OCI-M2 (cell line): Measurements from ENCODE around the gene ABL1.

ENCODE experiments used
- DNase-seq: peaks from one replicate; lab custom pipeline; 2025; ENCODE audit not compliant: unreplicated experiment; lab: John Stamatoyannopoulos, UW

ABL1 gene

DNA sequence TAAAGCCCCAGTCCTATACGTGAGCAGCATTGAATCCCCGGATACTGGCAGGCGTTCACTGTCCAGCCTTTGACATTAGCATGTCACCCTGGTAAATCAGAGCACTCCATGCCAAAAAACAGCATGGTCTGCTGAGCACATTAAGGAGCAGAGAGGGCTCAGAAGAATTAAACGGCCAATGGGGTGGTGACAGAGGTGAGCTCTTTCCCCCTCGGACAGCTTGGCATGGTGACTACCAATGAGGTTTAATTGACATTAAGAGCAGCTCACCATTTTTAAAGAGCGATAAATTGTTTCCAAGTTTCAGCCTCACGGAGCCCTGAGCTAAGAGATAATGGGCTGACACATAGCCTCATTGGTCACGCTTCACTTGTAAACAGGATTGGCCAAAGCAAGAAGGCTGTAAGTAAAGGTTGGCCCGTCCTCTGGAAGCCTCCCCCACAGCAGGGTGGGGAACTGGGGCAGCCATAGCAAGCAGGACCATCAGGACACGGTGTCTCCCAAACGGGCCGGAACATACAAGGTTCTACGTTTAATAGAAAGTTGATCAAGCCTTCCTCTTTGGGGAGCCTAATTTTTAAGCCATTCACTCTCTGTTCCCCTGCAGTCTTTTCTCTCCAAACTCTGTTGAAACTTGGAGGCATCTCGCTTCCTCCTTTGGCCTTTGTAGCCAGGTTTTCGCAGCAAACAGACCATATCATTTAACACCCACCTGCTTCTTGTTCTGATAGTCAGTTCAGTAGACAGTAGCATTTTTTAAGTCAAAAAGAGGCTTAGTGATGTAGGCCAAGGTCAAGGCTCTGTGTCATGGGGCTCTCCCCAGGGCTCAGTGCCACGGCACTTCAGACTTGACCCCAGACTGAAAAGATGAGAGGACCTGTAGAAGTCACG, 35.7 kb downstream of the ABL1 start:
- no peak for DNase-seq

- no peak for DNase-seq
These were observed 36.5 kb downstream of the ABL1 start for GRCh38 chr9:130871395-130872062.

DNA sequence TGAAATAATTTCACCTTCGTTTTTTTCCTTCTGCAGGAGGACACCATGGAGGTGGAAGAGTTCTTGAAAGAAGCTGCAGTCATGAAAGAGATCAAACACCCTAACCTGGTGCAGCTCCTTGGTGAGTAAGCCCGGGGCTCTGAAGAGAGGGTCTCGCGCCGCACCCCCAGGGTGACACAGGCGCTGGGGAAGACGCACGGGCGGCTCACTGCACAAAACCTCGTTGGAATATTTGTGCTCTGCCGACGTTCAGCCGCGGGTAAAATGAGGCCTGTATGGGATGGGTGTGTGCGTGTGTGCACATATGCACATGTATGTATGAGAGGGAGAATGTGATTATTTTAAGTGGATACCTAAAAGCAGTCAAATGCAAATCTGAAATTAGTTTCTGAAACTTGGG, 37.0 kb downstream of the ABL1 start:
- DNase-seq = no peak

DNA sequence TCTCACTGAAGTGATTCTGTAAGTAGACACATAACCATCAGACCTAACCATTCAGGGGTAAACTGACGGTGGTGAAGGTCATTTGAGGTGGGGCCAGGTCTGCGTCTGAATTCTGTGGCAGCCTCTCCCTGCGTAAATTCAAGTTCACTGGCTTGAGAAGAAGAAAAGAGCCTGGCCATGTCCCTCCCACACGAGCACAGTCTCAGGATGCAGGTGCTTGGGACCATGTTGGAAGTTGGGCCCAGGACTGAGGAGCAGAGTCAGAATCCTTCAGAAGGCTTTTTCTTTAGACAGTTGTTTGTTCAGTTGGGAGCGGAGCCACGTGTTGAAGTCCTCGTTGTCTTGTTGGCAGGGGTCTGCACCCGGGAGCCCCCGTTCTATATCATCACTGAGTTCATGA, 37.5 kb downstream of the ABL1 start:
- no peak for DNase-seq

GRCh38 chr9:130872912-130873503, 38.0 kb downstream of the ABL1 start:
- DNase-seq = no peak

DNA sequence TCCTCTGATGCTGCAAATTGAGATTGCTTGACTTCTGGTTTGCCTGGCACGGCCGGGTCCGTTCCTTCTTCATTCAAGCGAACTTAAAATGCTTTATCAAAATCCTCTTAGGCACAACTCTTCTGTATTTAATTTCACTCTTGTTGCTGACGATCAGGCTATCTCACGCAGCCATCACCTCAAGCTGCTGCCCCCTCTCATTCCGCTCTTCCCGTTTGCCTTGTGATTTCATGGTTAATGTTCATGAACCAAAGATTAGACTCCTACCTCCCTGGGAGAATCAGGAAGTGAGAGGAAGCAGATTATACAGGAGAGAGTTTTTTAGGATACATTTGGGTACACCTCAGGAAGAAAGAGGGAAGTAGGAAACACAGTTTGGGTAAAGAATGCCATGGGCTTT, 38.9 kb downstream of the ABL1 start:
- no peak for DNase-seq

GRCh38 chr9:130874783-130875182, 39.7 kb downstream of the ABL1 start:
- no peak for DNase-seq

DNA sequence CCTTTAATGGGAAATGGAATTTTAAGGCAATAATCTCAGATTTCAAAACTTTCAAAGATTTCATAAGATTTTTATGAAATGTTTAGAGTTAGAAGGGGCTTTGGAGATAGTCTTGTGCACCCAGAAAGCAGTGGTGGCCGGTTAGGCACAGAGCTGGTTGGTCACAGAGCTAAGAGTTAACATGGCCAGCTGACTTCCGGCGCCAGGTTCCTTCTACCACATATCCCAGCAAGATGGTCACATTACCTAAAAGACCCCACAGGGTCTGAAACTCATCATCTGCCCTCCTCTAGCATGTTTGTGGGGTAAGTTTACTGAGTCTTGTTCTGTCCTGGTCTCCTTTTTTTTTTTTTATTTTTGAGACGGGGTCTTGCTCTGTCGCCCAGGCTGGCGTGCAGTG, 42.2 kb downstream of the ABL1 start:
- DNase-seq = no peak

GRCh38 chr9:130878295-130878694, 43.2 kb downstream of the ABL1 start:
- no peak for DNase-seq

- DNase-seq = no peak
These were observed 44.9 kb downstream of the ABL1 start for GRCh38 chr9:130879863-130880411.

DNA sequence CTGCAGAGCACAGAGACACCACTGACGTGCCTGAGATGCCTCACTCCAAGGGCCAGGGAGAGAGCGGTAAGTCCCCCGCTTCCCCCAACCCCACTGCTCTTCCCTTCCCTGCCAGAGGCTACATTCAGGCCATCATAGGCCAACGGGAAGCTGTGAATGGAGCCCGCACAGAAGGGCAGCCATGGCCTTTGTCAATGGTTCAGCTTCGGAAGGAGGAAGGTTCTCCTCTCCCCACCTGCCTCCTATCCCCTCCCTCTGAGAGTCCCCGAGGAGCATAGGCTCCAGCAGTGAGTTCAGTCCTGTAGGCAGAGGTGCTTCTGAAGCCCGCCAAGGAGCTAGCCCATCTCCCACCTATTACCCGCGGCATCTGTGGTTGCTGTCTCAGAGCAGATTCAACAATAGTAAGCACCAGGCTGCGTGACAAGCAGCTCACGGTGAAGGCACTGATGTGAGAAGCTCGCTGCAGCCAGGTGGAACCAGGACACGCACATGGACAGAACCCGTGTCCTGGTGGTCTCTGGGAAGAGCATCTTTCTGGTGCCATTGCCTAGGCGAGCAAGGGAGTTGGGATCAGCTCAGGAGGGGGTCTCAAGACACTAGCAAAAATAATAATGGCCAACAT, 45.7 kb downstream of the ABL1 start:
- DNase-seq = no peak

DNA sequence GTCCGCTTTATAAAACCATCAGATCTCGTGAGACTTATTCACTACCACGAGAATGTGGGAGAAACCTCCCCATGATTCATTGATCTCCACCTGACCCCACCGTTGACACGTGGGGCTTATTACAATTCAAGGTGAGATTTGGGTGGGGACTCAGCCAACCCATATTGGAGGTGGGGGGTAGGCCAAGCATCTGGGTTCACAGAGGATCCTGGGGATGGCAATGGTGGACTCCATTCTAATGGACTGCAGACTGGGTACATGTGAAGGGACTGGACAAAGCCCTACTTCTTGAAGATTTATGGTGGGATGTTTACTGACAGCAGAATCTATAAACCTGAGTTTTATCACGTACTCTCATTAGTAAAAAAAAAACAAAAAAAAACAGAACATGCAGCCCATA, 46.5 kb downstream of the ABL1 start:
- DNase-seq = no peak

GRCh38 chr9:130882696-130883225, 47.7 kb downstream of the ABL1 start:
- DNase-seq = no peak

DNA sequence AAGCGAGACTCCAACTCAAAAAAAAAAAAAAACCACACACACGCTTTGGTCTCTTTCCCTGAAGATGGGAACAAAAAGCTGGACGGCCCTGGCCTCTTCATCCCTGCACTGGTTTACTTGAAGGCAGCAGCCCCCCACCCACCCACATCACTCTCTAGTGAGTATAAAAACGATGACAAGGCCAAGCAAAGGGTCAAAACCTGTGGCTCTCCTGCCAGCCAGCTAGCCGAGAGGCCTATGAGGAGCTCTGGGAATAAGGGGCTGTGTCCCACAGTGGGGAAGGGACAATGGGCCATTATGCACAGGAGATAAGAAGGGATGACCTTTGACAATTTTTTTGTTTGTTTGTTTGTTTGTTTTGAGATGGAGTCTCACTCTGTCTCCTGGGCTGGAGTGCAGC, 48.4 kb downstream of the ABL1 start:
- no peak for DNase-seq

GRCh38 chr9:130884111-130884531, 49.1 kb downstream of the ABL1 start:
- no peak for DNase-seq

GRCh38 chr9:130884542-130885483, 49.8 kb downstream of the ABL1 start:
- no peak for DNase-seq

- DNase-seq = no peak
These were observed 50.7 kb downstream of the ABL1 start for GRCh38 chr9:130885484-130886375.

GRCh38 chr9:130886981-130887380, 51.9 kb downstream of the ABL1 start:
- DNase-seq = no peak
